CD4-positive, alpha-beta T cell treated with Interleukin-15 for 4 hours (primary cell): Measurements from ENCODE around the gene FSTL4.

Experiments
- DNase-seq: peaks from one replicate; pipeline ENCODE4 v3.0.0-alpha.2; 2020; ENCODE audit warnings: low spot score

The FSTL4 gene

GRCh38 chr5:133610489-133611356 is 1.6 kb downstream of the FSTL4 start:
- peak; percentile 3 for DNase-seq

- no peak for DNase-seq
These were observed 4.9 kb downstream of the FSTL4 start for GRCh38 chr5:133607451-133607850.

GRCh38 chr5:133606835-133607234 is 5.5 kb downstream of the FSTL4 start:
- DNase-seq: no peak

GRCh38 chr5:133605323-133605722 is 7.0 kb downstream of the FSTL4 start:
- DNase-seq: no peak

- no peak for DNase-seq
These were observed 8.6 kb downstream of the FSTL4 start for GRCh38 chr5:133603711-133604110.

- no peak for DNase-seq
These were observed 9.4 kb downstream of the FSTL4 start for GRCh38 chr5:133602835-133603380.

GRCh38 chr5:133599600-133599999 is 12.7 kb downstream of the FSTL4 start:
- DNase-seq: no peak

- no peak for DNase-seq
These were observed 13.3 kb downstream of the FSTL4 start for GRCh38 chr5:133599044-133599443.

- no peak for DNase-seq
These were observed 16.3 kb downstream of the FSTL4 start for GRCh38 chr5:133596049-133596448.

GRCh38 chr5:133595465-133595864 is 16.9 kb downstream of the FSTL4 start:
- no peak for DNase-seq

GRCh38 chr5:133589286-133589685 is 23.1 kb downstream of the FSTL4 start:
- no peak for DNase-seq

- no peak for DNase-seq
These were observed 29.4 kb downstream of the FSTL4 start for GRCh38 chr5:133582971-133583370.

GRCh38 chr5:133581918-133582317 is 30.4 kb downstream of the FSTL4 start:
- DNase-seq: no peak

GRCh38 chr5:133581348-133581747 is 31.0 kb downstream of the FSTL4 start:
- DNase-seq: no peak

GRCh38 chr5:133580618-133581017 is 31.7 kb downstream of the FSTL4 start:
- no peak for DNase-seq

- DNase-seq: no peak
These were observed 32.6 kb downstream of the FSTL4 start for GRCh38 chr5:133579766-133580165.

- no peak for DNase-seq
These were observed 43.0 kb downstream of the FSTL4 start for GRCh38 chr5:133569347-133569746.

- no peak for DNase-seq
These were observed 46.3 kb downstream of the FSTL4 start for GRCh38 chr5:133565993-133566392.

GRCh38 chr5:133564921-133565565 is 47.3 kb downstream of the FSTL4 start:
- DNase-seq: no peak

GRCh38 chr5:133562554-133562953 is 49.8 kb downstream of the FSTL4 start:
- no peak for DNase-seq

GRCh38 chr5:133559960-133560359 is 52.4 kb downstream of the FSTL4 start:
- DNase-seq: no peak

- no peak for DNase-seq
These were observed 55.8 kb downstream of the FSTL4 start for GRCh38 chr5:133556551-133556950.

GRCh38 chr5:133554279-133554678 is 58.1 kb downstream of the FSTL4 start:
- no peak for DNase-seq
